SIG-M5 treated with dmso at 0.1 percent for 504 hours (cell line): Measurements from ENCODE around the gene ART1.
"Not testable (repeated sequence)": the region's sequence is repeated elsewhere in the genome, so short reads cannot be mapped to it uniquely, and the experiment has no call there.

Source experiments
- DNase-seq: peaks from one replicate; lab custom pipeline; 2025; ENCODE audit not compliant: unreplicated experiment; lab: John Stamatoyannopoulos, UW

Gene ART1

DNA sequence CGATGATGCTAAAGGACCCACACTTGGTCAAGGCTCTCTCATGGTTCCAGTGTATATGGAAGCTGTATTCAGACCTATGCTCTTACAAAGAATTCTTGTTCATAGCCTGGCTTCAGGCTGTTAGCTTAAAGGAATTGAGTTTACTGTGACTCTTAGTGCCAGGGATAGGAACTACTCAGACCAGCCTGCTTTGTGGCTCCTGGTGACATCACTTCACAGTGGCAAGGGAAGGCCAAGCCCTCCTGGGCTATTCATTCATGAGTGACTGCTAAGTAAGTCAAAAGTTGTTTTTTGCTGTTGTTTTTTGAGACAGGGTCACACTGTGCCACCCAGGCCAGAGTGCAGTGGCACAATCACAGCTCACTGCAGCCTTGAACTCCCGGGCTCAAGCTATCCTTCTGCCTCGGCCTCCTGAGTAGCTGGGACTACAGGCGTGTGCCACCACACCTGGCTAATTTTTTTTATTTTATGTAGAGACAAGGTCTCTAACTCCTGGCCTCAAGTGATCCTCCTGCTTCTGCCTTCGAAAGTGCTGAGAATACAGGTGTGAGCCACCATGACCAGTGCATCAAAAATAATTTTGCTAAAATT, 12.8 kb upstream of the ART1 start:
- no peak for DNase-seq

DNA sequence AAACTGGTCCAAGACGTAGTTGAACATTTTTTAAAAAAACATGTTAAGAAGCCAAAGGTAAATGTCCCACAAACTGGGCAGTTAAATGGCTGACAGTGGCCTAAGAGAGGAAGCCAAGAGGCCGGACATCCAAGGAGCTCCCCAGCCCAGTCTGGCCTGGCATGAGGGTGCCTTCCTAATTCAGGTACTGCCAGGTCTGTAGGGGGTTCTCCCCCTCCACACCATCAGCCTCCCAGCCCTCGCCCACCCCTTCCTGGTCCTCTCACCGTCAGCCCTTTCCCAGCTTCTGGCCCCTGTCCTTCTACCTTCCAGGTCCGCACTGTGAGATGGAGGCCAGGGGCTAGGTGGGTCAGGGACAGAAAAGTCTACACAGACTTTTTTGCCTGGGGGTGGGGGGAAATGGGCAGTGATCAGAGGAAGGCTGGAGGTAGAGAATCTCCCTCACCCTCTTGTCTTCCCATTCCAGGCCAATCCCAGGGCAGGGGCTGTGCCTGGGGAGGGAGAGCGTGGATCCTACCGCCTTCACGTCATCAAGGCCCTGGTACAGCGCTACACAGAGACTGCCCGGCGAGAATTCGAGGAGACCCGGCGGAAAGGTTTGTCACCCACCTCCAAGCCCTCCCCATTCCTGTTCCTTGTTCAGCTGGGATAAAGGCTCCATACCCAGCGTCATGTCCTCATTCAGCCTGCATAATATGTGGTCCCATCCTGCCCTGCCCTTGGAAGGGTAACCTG, 9.1 kb upstream of the ART1 start:
- DNase-seq: no peak

DNA sequence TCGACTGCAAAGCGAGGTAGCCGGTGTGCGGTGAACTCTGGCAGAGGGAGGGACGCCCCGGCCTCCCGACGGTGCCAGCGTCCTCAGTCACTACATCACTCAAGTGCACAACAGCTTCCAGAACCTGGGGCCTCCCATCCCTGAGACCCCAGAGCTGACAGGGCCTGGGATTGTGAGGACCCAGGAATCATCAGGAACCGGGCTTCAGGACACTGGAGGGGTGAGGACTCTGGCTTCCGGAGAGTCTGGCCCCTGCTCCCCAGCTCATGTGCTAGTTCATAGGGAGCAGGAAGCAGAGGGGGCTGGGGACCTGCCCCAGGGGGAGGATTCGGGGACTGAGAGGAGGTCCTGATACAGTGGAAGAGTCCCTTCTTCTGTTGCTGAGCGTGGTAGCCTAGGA, 7.7 kb upstream of the ART1 start:
- no peak for DNase-seq

DNA sequence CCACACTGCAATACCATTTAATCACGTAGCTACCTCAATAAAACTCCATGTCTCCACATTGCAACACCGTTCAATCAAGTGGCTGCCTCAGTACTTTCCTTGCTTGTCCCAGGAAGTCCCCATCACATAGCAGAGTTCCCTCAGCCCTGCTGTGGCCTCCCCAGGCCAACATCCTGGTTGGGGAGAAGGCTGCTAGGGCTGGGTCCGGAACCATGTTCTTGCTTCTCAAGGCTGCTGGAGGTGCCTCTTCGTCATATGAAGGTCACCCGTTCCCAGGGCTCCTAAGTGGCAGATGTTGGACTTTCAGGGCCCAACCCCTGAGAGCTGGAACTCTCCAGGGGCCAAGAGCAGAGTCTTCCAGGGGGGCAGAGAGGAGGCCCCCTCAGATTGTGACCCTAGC, 6.4 kb upstream of the ART1 start:
- no peak for DNase-seq

DNA sequence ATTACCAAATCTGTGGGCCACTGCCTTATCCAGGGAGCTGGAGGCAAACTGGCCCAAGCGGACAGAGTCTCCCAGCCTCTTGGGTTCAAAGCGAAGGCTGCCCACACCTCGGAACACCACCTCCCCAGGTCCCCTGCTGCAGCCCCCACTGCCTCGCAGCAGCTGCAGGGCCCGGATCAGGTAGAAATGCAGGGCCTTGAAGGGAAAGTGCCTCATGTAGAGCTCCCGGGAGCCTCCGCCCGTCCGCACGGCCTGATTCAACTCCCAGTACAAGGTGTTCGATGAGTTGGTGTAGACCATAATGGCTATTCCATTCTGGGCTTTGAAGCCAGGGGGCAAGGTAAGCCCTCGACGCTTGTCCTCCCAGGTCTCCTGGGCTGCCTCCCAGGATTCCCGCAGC, 5.1 kb upstream of the ART1 start:
- DNase-seq: no peak

DNA sequence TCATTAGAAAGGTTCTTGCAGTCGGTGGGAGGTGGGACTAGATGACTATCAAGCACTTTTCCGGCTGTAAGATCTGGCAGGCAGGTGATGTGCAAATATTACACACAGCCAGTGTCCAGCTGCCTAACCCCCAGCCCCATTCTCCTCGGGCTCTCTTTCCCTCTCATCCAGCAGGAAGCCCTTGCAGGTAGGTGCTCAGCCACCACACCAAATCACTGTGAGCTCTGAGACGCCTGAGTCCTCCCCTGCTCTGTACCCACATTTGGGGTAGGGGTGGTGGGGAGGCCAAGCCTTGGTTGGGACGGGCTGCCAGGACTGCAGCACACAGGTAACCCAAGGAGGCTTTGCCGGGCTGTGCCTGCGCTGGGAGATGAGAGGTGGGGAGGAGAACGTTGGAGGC, 3.7 kb upstream of the ART1 start:
- DNase-seq: no peak

DNA sequence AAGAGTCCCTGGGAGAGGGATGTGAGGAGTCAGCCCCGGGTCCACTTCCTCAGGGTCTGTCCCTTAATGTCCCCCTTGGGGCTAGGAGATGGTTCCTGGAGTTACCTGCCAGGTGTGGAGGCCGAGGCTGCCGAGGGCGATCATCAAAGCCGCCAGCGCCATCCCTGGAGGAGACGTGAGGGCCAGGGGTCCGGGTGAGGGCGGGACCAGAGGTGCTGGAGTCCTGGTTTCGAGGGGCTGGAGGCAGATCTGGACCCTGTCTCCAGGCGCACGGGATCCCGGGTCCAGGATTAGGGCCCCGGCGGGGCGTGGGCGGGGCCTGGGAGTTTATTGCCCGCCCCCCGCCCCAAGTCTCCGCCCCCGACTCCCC, 3.2 kb upstream of the ART1 start, which contains the start of gene ART5:
Gene ART5, minus strand, starts transcription at position 292 of the 370 bp plus-strand sequence. Its CDS starts 130 bp downstream, at position 162.
- DNase-seq: no peak

DNA sequence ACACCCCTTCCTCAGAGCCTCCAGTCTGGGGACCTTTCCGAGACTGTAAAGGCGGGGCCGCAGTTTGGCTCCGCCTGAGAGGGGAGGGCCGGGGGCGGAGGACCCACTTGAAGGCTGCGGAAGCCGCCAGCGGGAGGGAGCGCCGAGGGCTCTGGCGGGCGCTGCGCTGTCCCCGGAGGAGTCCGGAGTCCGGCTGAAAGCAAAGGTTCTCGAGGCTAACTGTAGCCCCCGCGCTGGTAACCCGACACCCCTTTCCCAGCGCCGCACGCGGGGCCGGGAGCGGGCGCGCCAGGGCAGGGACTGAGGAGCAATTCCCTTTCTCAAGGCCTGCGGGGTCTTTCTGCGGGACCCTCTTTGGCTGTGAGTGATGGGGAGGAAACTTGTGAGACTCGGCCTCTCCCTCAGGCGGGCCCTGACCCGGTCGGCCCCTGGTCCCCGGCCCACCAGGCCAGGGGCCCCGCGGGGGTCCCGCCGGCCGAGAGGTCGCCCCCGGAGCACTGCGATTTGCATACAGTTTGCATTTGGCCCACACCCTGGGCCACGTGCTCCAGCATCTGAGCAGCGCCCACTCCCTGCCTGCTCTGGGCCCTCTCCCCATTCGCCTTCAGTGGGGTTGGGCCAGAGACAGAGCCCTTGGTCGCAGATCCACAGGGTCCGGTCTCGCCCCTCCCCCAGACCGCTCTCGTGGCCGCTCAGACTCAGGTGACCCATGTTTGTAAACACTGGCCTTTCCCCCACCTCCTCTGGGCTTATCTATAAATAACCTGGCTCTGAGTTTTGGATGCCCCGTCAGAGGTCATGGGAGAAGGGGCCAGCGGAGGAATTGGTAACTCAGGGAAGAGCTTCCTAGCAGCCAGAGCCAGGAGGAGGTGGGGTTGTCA, 2.6 kb upstream of the ART1 start:
- no peak for DNase-seq

DNA sequence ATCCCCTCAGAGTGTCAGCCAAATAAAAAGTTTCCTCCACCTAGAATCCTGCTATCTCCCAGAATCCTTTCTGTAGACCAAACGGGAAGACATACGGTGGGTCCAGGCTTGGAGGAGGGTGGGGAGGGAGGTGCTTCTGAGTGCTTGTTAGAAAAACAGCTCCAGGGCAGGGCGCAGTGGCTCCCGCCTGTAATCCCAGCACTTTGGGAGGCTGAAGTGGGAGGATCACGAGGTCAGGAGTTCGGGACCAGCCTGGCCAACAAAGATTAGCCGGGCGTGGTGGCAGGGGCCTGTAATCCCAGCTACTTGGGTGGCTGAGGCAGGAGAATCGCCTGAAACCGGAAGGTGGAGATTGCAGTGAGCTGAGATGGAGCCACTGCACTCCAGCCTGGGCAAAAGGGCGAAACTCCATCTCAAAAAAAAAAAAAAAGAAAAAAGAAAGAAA, 1.8 kb upstream of the ART1 start:
- DNase-seq: not testable (repeated sequence)

DNA sequence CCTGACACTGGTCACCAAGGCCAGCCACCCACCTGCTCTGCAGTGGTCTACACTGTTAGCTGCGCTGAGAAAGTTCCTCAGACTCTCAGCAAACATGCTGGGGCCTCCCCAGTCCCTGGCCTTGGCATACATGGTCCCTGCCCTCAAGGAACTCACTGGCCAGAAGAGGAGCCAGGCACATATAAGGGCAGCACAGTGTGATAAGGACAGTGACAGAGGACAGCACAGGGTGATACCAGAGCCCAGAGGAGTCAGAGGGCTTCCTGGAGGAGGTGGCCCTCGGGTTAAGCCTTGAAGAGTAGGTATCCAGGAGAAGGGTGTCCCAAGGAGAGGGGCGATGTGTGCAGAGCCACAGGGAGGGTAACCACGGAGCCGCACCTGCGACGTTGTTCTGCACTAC, 624 bp downstream of the ART1 start:
- DNase-seq: no peak

DNA sequence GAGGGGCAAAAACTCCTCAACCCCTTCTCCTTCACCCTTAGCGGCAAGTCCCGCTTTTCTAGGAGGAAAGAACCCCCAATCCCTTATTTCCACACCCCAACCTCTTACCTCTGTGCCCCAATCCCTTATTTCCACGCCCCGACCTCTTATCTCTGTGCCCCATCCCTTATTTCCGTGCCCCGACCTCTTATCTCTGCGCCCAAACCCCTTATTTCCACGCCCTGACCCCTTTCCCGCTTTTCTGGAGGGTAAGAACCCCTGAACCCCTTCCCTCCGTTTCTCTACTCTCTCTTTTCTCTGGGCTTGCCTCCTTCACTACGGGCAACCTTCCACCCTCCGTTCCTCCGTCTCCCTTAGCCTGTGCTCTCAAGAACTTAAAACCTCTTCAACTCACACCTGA, 3.9 kb downstream of the ART1 start:
- DNase-seq: not testable (repeated sequence)

DNA sequence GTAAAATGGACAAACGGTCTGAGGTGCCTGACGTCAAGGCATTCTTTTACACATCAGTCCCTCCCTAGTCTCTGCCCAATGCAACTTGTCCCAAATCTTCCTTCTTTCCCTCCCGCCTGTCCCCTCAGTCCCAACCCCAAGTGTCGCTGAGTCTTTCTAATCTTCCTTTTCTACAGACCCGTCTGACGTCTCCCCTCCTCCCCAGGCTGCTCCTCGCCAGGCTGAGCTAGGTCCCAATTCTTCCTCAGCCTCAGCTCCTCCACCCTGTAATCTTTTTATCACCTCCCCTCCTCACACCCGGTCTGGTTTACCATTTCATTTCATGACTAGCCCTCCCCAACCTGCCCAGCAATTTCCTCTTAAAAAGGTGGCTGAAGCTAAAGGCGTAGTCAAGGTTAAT, 4.4 kb downstream of the ART1 start:
- DNase-seq: not testable (repeated sequence)

DNA sequence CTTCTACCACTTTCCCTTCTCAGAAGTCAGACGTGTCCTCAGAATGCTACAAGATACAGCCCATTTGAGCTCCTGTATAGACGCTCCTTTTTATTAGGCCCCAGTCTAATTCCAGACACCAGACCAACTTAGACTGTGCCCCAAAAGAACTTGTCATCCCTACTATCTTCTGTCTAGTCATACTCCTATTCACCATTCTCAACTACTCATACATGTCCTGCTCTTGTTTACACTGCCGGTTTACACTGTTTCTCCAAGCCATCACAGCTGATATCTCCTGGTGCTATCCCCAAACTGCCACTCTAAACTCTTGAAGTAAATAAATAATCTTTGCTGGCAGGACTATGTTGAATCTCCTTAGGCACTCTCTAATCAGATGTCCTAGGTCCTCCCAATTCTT, 7.6 kb downstream of the ART1 start:
- not testable (repeated sequence) for DNase-seq

DNA sequence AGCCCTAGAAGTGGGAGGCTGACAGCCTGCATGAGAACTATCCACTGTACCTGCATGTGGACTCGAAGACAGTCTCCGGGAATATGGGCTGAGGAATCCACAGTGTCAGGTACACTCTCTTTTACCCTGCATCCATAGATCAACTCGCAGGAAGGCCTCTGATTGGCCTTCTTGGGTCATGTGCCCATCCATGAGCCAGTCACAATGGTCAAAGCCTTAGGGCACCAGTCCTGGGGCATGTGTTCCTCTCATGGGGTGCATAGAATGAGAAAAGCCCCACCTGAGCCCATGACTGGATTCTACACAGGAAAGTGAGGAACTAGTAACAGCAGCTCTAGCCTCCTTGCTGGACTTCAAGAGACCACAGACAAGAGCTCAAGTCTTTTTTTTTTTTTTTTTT, 10.6 kb downstream of the ART1 start:
- no peak for DNase-seq

DNA sequence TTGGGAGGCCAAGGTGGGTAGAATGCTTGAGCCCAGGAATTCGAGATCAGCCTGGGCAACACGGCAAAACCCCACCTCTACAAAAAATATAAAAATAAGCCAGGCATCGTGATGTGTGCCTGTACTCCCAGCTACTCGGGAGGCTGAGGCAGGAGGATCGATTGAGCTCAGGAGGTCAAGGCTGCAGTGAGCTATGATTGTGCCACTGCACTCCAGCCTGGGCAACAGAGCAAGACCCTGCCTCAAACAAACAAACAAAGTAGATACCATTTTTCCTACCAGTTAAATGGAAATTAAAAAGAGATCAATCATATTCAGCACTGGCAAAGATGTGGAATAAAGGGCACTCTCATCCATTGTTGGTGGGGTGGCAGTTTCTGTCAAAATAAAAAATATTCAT, 12.4 kb downstream of the ART1 start:
- not testable (repeated sequence) for DNase-seq

DNA sequence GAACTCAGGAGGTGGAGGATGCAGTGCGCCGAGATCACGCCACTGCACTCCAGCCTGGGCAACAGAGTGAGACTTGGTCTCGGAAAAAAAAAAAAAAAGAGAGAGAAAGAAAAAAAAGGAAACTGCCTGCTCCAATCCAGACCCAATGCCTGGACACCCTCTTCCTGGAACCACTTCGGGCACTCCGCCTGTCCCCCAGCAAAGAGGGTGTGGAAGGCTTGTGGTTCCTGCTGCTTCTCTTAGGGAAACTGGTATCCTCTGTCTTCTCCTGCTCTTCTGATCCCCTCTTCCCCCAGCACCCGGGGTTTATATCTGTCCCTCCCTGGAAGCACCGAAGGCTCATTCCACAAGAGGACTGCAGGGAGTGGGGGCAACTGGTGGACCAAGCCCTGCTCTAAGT, 13.3 kb downstream of the ART1 start:
- no peak for DNase-seq

DNA sequence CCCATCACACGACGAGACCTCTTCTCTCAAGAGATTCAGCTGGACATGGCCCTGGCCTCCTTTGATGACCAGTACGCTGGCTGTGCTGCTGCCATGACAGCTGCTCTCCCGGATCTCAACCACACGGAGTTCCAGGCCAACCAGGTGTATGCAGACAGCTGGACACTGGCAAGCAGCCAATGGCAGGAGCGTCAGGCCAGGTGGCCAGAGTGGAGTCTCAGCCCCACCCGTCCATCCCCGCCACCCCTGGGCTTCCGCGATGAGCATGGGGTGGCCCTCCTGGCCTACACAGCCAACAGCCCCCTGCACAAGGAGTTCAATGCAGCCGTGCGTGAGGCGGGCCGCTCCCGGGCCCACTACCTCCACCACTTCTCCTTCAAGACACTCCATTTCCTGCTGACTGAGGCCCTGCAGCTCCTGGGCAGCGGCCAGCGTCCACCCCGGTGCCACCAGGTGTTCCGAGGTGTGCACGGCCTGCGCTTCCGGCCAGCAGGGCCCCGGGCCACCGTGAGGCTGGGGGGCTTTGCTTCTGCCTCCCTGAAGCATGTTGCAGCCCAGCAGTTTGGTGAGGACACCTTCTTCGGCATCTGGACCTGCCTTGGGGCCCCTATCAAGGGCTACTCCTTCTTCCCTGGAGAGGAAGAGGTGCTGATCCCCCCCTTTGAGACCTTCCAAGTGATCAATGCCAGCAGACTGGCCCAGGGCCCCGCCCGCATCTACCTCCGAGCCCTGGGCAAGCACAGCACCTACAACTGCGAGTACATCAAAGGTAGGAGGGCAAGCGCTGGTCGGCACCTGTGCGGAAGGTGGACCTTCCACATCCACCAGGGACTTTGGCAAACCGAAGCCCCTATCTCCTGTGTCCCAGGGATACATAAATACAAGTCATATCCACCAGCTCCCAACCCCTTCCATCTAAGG, 14.9 kb downstream of the ART1 start:
- no peak for DNase-seq

DNA sequence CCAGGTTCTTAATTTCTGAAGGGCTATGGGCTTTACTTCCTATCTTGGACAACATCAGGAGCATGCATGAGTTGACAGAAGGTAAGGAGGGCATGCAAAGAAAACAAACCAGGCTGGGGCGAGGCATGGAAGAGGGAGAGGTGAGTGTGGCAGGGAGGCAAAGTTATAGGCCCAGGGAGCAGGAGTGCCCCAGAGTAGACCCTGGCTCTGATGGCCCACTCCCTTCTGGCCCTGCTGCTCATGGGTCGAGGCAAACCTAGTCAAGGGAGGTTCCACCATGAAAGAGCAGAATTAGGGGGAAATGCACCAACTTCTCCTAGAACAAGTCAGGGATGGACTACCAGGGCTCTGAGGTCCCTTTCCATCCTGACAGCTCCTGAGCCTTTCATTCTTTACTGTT, 16.0 kb downstream of the ART1 start:
- DNase-seq: no peak

DNA sequence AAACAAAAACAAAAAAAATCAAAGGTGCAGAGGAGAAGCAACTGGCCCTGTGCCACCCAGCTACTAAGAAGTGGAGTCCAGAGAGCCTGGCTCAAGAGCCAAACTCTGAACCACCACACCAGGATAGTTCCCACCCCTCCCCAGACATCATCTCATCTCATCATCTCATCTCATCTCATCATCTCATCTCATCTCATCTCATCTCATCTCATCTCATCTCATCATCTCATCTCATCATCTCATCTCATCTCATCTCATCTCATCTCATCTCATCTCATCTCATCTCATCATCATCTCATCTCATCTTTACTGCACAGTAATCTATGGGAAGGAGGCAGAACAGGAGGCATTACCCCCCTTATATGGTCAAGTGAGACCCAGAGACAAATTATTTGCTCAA, 17.9 kb downstream of the ART1 start:
- DNase-seq: no peak

DNA sequence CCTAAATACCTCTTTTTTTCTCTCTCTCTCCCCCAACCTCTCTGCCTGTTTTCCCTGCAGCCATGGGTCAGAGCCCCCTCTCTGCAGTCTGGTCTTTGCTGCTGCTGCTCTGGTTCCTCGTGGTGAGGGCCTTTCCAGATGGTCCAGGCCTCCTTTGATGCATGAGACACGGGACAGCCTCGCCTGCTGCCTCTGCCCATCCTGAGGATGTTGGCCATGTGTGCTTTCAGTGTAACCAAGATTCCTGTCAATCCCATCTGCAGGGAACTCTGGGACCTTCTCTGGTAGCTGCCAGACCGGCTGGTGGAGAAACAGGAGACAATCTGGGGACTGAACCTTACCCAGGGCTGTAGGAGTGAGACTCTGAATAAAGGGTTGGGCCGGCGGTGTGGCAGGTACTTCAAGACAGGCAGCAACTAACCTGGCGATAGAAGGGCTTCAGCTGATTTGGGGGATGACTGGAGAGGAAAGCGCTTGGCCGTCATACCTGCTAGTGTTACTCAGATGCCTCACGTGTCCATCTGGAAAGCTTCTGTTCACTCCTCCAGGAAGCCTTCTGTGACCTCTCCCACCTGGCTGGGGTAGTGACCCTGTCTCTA, 19.2 kb downstream of the ART1 start:
- DNase-seq: no peak
